Stomach (tissue), 9 donors: Measurements from ENCODE around the gene CTAG1B. TPM values are rescaled to one million over a fixed set of nuclear protein-coding genes. Genes with fewer than 3 reads are reported as not detected.
"Not testable (repeated sequence)": the region's sequence is repeated elsewhere in the genome, so short reads cannot be mapped to it uniquely, and the experiment has no call there.

Source experiments
- DNase-seq, 2 donors: peaks; one replicate each; pipeline versions ENCODE4 v3.0.0 to v3.0.0-alpha.2; 2013 to 2019
- H3K27ac ChIP-seq, 5 donors: fragments of 200-600 bp in 4 of 5; sonication (generic) in 4 of 5; one replicate each; pipeline ENCODE4 v1.5.1; 2013 to 2019; ENCODE audit warnings: mild to moderate bottlenecking in 1 of 5, moderate library complexity in 1 of 5
- H3K27me3 ChIP-seq, 3 donors: fragments of 200-600 bp; sonication (generic); one replicate each; pipeline ENCODE4 v1.5.1; 2017 to 2019; ENCODE audit warnings: mixed run types in 1 of 3
- H3K36me3 ChIP-seq, 4 donors: fragments of 200-600 bp; sonication (generic); 1 replicate in 3 of 4; 2 replicates in 1 of 4; pipeline ENCODE4 v1.5.1; 2016 to 2019
- H3K4me1 ChIP-seq, 4 donors: fragments of 200-600 bp; sonication (generic); one replicate each; pipeline ENCODE4 v1.5.1; 2016 to 2019
- H3K4me3 ChIP-seq, 4 donors: fragments of 200-600 bp; sonication (generic) in 3 of 4; one replicate each; pipeline ENCODE4 v1.5.1; 2016 to 2019; ENCODE audit warnings: mild to moderate bottlenecking in 1 of 4
- H3K9me3 ChIP-seq, 4 donors: fragments of 200-600 bp; sonication (generic); one replicate each; pipeline ENCODE4 v1.5.1; 2016 to 2019
- EP300 ChIP-seq: sonication (generic); formaldehyde crosslinking; IDR thresholded peaks from one replicate; pipeline ENCODE4 v1.6.1; 2017; ENCODE audit warnings: antibody characterized with exemption
- POLR2A ChIP-seq, 4 donors: fragments of 450-650 bp; IDR thresholded peaks; one replicate each; pipeline ENCODE4 v1.6.1; 2016; ENCODE audit warnings: antibody characterized with exemption in 4 of 4, control low read depth in 2 of 4, mild to moderate bottlenecking in 1 of 4, moderate library complexity in 1 of 4
- POLR2AphosphoS5 ChIP-seq, 3 donors: sonication (generic); formaldehyde crosslinking; IDR thresholded peaks; one replicate each; pipeline ENCODE4 v1.6.1; 2016; ENCODE audit warnings: antibody characterized with exemption in 3 of 3
- WGBS, 5 donors: extraction: QIAGEN DNeasy Blood & Tissue Kit in 3 of 5; methylation state at CpG; one replicate each; pipeline versions ENCODE4 v1.1.5 to v1.1.7; 2013 to 2018; 5-methylcytosine and 5-hydroxymethylcytosine counted together
- intact Hi-C: fragments of 100-400 bp; cut with DNase I; formaldehyde crosslinking; loops from one replicate; pipeline ENCODE4 v1.15.1; 2023; ENCODE audit warnings: low total_unique reads
- polyA plus RNA-seq, 3 donors: library from polyadenylated mRNA; stranded (reverse); fragments of 200-250 nt; gene quantifications; one replicate each; pipeline ENCODE4 v1.2.3, GENCODE V29; 2013
- total RNA-seq, 5 donors: library from RNA; depleted of rRNA; stranded (reverse); fragments of >200 nt; gene quantifications; one replicate each; pipeline versions ENCODE4 v1.1.0 to v1.2.3, GENCODE V29; 2014 to 2016
- TF ChIP-seq, protein P1 (sequence below), 7 experiments: fragments of 450-650 bp in 4 of 7; fragments of 200-600 bp in 3 of 7; sonication (generic) in 3 of 7; IDR thresholded peaks; one replicate each; pipeline ENCODE4 v1.5.1; 2016 to 2019; ENCODE audit warnings: antibody characterized with exemption in 7 of 7, control low read depth in 2 of 7, mild to moderate bottlenecking in 1 of 7
- donor health status: healthy with polysubstance abuse.
- donor health status: Bipolar disorder and iron deficiency.
- donor health status: healthy.

CTAG1B gene
- total and polyA plus RNA-seq, 8 donors, result not detected

DNA sequence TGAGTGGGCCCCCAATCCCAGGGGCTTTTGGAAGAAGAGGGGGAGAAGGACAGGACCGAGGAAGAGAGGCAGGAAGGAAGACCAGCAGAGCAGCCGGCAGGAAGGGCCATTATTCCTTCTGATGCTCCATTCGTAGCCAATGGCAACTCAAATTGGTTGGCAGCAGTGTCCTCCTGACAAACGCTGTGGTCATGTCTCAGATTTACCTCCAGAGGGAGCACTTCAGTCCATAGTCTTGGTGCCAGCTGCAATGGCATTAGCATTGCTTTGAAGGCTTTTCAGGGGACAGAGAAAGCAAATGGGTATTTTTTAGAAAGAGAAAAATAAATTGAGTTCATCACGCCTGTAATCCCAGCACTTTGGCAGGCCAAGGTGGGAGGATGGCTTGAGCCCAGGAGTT is 9.9 kb upstream of the CTAG1B start:
- H3K27me3 ChIP-seq, H3K9me3 ChIP-seq, H3K36me3 ChIP-seq, H3K4me1 ChIP-seq, H3K4me3 ChIP-seq, DNase-seq, intact Hi-C loops, H3K27ac ChIP-seq: not testable (repeated sequence)
- WGBS, 5 donors, result no CpG with 5 or more reads among the region's 5 CpGs

DNA sequence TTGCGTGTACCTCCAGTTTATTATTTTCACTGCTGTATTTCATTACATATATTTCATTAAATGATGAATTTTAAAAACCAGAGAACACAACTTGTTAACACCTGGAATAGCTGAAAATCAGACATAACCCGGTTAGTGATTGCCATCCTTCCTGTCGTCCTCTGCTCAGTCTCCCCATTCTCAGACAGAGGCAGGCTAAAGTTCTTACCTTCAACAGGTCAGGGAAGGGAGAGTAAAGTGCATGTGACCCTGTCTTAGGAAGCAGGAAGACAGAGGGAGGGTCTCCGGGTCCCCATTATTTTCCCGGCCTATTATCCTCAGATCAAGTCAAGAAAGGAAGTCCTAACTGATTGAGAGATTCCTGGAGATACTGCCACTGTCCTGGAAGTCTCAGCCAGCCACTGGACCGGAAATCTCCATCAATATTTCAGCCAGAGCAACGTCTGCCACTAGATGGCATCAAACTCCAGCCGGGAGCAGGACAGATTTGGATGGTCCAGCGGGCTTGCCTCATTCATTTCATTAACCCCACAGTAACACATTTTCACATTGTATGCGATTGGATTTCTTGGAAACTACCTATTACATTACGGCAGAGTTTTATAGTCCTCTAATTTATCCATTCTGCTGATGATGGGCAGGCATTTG is 1.8 kb upstream of the CTAG1B start:
- H3K36me3 ChIP-seq, intact Hi-C loops, H3K4me3 ChIP-seq, DNase-seq, H3K27ac ChIP-seq, H3K4me1 ChIP-seq, H3K27me3 ChIP-seq, H3K9me3 ChIP-seq: not testable (repeated sequence)
- WGBS, 5 donors, result 6 to 26% (median 20%) methylated on average over 1 to 3 of the region's 11 CpGs; no CpG with 5 or more reads in 2 of the 5 donors

DNA sequence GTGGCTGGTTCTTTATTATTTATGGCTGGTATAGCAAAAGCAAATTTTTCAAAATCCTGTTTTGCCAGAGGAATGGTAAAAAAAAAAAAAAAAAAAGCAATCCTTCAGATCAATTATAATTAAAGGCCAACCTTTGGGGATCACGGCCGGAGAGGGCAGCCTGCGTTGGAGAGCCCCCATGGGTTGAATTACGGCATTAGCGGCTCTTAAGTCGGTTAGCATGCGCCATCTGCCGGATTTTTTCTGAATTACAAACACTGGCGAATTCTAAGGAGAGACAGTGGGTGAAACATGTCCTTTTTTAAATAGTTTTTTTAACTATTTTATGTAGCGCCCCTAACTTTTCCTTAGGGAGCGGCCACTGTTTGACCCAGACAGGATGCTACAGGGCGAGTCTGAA is 5.5 kb downstream of the CTAG1B start:
- WGBS, 5 donors, result 22 to 60% (median 31%) methylated on average over 3 to 7 of the region's 12 CpGs
- H3K4me1 ChIP-seq, DNase-seq, H3K27ac ChIP-seq, H3K4me3 ChIP-seq, intact Hi-C loops, H3K9me3 ChIP-seq, H3K27me3 ChIP-seq, H3K36me3 ChIP-seq: not testable (repeated sequence)

DNA sequence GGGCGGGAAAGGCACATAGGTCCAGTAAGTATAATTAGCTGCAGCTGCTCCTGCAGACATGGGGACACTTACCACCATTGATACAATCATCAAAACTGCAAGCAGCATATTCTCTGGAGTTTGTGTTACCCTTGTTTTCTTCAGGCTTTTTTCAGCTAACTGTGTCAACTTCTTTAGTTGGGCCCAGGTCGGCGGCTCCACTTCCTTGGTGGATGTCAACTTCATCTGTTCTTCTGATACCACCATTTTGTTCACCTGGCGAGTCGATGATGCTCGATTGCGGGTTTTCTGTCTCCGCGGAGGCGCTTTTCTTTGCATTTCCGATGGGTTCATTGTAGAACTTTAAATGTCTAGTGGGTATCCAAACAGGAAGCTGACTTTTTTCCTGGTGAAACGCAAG is 7.9 kb downstream of the CTAG1B start:
- H3K4me3 ChIP-seq, H3K4me1 ChIP-seq, H3K27ac ChIP-seq, DNase-seq, intact Hi-C loops, H3K27me3 ChIP-seq, H3K9me3 ChIP-seq, H3K36me3 ChIP-seq: not testable (repeated sequence)
- 87 to 93% (median 92%) methylated on average over 12 of the region's 12 CpGs for WGBS, 5 donors

DNA sequence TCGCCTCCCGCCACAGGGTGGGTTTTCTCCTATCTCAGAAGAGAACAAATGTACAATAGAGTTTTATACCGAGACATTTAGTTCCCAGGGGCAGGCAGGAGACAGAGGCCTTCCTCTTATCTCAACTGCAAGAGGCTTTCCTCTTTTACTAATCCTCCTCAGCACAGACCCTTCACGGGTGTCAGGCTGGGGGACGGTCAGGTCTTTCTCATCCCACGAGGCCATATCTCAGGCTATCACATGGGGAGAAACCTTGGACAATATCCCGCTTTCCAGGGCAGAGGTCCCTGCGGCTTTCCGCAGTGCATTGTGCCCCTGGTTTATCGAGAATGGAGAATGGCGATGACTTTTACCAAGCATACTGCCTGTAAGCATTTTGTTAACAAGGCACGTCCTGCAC is 10.3 kb downstream of the CTAG1B start:
- H3K9me3 ChIP-seq, DNase-seq, intact Hi-C loops, H3K36me3 ChIP-seq, H3K27me3 ChIP-seq, H3K4me3 ChIP-seq, H3K27ac ChIP-seq, H3K4me1 ChIP-seq: not testable (repeated sequence)
- 63 to 76% (median 69%) methylated on average over 10 to 12 of the region's 12 CpGs for WGBS, 5 donors

DNA sequence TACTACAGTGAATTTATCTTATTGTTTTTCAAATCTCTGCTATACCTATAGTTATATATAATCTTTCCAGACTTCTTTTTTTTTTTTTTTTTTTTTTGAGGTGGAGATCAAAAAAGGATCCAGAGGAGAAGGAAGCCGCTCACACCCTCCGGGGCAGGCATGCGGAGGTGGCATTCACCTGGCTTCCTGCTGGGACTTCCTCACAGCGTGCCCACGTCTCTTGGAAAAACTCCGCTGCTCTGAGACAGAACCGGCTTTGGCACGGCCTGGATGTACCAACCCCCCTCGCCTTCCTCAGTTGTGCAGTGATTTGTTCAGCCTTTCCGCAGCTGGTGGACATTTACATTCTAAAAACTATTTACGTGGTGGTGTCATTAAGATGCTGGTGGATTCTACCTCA is 11.1 kb downstream of the CTAG1B start:
- WGBS, 5 donors, result 80 to 88% (median 83%) methylated on average over 9 to 11 of the region's 11 CpGs
- not testable (repeated sequence) for H3K27me3 ChIP-seq, H3K27ac ChIP-seq

DNA sequence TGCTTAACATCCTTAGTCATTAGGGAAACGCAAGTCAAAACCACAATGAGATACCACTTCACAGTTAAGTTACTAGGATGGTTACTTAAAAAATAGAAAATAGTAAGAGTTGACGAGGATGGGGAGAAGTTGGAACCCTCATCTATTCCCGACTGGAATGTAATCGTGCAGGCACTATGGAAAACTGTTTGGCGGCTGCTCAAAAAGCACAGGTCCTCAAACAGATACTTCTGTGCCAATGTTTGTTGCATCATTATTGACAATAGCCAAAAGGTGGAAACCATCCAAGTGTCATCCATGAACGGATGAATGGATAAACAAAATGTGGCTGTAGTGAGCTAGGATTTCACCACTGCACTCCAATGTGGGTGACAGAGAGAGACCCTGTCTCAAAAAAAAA is 11.7 kb downstream of the CTAG1B start:
- no peaks in the 10 kb centered on the region for H3K36me3 ChIP-seq
- H3K27me3 ChIP-seq, result no peaks in the 10 kb centered on the region
- H3K4me1 ChIP-seq, result no peaks in the 10 kb centered on the region
- DNase-seq, result no peak
- 55 to 79% (median 69%) methylated on average over 6 of the region's 6 CpGs for WGBS, 5 donors
- H3K27ac ChIP-seq, result no peak overlapping the region
- intact Hi-C loops, result no loop called here
- no peaks in the 10 kb centered on the region for H3K9me3 ChIP-seq
- no peak overlapping the region for H3K4me3 ChIP-seq
- TF ChIP-seq, protein P1, sequence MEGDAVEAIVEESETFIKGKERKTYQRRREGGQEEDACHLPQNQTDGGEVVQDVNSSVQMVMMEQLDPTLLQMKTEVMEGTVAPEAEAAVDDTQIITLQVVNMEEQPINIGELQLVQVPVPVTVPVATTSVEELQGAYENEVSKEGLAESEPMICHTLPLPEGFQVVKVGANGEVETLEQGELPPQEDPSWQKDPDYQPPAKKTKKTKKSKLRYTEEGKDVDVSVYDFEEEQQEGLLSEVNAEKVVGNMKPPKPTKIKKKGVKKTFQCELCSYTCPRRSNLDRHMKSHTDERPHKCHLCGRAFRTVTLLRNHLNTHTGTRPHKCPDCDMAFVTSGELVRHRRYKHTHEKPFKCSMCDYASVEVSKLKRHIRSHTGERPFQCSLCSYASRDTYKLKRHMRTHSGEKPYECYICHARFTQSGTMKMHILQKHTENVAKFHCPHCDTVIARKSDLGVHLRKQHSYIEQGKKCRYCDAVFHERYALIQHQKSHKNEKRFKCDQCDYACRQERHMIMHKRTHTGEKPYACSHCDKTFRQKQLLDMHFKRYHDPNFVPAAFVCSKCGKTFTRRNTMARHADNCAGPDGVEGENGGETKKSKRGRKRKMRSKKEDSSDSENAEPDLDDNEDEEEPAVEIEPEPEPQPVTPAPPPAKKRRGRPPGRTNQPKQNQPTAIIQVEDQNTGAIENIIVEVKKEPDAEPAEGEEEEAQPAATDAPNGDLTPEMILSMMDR (IDR thresholded peaks at IDR 0.05), result no peak
- TF ChIP-seq EP300, result no peak
- no peak for TF ChIP-seq POLR2AphosphoS5 (IDR thresholded peaks at IDR 0.05)
- no peak for TF ChIP-seq POLR2A (IDR thresholded peaks at IDR 0.05)

More for the DNA sequence above, 11.1 kb downstream of the CTAG1B start:
- intact Hi-C loops, H3K4me1 ChIP-seq, H3K36me3 ChIP-seq, H3K9me3 ChIP-seq, DNase-seq, H3K4me3 ChIP-seq: not testable (repeated sequence)

DNA sequence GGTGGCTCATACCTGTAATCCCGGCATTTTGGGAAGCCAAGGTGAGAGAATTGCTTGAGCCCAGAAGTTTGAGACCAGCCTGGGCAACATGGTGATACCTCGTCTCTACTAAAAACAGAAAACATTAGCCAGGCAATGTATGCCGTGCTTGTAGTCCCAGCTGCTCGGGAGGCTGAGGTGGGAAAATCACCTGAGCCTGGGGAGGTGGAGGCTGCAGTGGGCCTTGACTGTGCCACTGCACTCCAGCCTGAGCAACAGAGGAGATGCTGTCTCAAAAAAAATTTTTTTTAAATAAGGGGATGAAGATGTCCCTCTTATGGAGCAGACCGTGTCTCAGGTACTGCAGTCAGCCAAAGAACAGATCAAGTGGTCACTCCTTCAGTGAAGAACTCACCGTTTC is 13.5 kb downstream of the CTAG1B start:
- TF ChIP-seq POLR2AphosphoS5 (IDR thresholded peaks at IDR 0.05) (no peak), POLR2A (IDR thresholded peaks at IDR 0.05) (no peak), EP300 (no peak)
- TF ChIP-seq, protein P1 (IDR thresholded peaks at IDR 0.05), result no peak
- Histone ChIP-seq H3K36me3 (no peaks in the 10 kb centered on the region), H3K4me1 (no peaks in the 10 kb centered on the region), H3K9me3 (no peaks in the 10 kb centered on the region), H3K27me3 (no peaks in the 10 kb centered on the region), H3K27ac (no peak overlapping the region), H3K4me3 (no peak overlapping the region)
- DNase-seq, result no peak
- 76 to 83% (median 78%) methylated on average over 6 of the region's 6 CpGs for WGBS, 5 donors
- intact Hi-C loops, result no loop called here
